Inflammatory macrophage treated with lipopolysaccharide for 1 hour (primary cell): ENCODE measurements around the gene TUT1.
A peak's percentile ranks its signal among the peaks of the same experiment; 100 is the strongest.
"Not testable (repeated sequence)": the region's sequence is repeated elsewhere in the genome, so short reads cannot be mapped to it uniquely, and the experiment has no call there.

ENCODE experiments used
- DNase-seq, 2 donors: peaks; one replicate each; pipeline ENCODE4 v3.0.0-alpha.2; 2020 to 2022

TUT1 gene, protein sequence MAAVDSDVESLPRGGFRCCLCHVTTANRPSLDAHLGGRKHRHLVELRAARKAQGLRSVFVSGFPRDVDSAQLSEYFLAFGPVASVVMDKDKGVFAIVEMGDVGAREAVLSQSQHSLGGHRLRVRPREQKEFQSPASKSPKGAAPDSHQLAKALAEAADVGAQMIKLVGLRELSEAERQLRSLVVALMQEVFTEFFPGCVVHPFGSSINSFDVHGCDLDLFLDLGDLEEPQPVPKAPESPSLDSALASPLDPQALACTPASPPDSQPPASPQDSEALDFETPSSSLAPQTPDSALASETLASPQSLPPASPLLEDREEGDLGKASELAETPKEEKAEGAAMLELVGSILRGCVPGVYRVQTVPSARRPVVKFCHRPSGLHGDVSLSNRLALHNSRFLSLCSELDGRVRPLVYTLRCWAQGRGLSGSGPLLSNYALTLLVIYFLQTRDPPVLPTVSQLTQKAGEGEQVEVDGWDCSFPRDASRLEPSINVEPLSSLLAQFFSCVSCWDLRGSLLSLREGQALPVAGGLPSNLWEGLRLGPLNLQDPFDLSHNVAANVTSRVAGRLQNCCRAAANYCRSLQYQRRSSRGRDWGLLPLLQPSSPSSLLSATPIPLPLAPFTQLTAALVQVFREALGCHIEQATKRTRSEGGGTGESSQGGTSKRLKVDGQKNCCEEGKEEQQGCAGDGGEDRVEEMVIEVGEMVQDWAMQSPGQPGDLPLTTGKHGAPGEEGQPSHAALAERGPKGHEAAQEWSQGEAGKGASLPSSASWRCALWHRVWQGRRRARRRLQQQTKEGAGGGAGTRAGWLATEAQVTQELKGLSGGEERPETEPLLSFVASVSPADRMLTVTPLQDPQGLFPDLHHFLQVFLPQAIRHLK

GRCh38 chr11:62591448-62592145 is at the start of gene TUT1:
TSS of gene TUT1 (minus strand) at chr11:62591523. CDS start at chr11:62591485, 38 bp downstream.
- peak; percentile 99 for DNase-seq

GRCh38 chr11:62632492-62632891 is 41.2 kb upstream of the TUT1 start:
- no peak for DNase-seq

DNA sequence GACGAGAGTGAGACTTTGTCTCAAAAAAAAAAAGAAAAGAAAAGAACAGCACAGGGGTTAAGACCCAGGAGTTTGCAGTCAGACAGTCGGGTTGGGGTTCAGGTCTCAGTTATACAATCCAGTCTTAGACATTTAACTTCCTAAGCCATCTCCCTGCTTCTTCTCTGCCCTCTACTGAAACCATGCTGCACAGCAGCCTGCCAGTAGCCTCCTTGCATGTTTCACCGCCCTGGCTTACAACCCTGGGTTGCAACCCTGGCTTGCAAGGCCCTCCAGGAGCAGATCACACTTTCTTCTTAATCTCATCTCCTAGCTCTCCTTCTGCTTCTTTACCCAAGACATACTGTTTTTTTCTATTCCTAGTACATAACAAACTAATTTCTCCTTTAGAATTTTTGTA is 36.4 kb upstream of the TUT1 start:
- peak in 1 of 2 donors; percentile 14 for DNase-seq

- no peak for DNase-seq
Measured at GRCh38 chr11:62622476-62623089, 31.3 kb upstream of the TUT1 start.

GRCh38 chr11:62621567-62622470 is 30.5 kb upstream of the TUT1 start, which contains the start of gene B3GAT3:
TSS of gene B3GAT3 (minus strand) at chr11:62621986. CDS start at chr11:62621947, 39 bp downstream.
- DNase-seq = peak; percentile 97 to 98

DNA sequence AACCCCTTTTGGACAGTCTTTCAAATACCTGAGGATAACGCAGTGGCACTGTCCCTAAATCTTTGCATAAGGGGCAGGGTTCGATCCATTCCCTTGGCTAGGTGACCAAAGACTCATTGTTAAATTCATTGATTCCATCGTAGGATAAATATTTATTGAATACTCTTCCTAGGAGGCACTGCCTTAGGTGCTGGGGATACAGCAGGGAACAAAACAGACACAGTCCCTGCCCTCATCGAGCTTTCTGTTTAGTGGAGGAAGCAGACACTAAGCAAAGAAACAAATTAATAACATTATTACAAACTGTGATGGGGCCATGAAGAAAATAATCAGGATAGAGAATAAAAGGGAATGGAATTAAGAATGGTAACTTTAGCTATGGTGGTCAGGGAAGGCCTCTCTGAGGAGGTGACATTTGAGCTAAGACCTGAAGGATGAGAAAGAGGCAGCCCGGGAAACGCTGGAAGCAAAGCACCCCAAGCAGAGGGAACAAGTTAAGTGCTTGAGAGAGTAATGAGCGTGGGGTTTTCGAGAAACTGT is 29.8 kb upstream of the TUT1 start:
- no peak for DNase-seq

DNA sequence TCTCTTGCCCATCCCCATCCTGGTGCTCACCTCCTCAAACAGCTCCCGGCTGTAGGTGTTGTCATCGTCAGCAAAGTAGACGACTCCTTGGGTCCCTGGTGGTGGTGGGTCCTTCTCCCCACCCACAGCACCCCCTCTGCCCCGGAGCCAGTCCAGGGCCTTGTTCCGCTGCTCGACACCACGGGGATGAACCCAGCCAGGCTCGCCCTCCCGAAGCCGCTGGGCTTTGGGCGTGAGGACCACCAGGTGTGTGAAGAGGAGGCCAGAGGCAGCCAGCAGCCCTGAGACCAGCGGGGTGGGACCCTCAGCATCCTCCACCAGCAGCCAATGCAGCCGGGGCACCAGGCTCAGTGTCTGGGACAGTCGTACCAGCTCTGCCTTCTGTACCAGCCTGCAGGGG is 25.6 kb upstream of the TUT1 start:
- DNase-seq = not testable (repeated sequence)

DNA sequence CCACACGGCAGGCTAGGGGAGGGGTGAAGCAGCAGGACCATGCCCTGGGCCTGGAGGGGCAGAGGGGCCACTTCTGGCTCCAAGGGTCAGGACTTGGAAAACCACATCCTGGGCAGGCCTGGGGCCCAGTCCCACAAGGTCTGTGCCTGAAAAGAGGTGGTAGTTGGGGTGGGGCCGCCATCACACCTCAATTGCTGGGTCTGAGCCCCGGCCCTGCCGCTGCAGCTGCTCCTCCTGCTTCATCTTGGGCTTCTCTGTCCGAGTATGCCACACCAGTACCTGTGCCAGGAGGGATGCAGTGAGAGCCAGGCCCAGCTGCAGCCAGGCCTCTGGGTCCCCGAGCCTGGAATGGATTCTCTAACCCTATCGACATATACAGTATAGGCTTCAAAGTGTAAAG is 24.2 kb upstream of the TUT1 start:
- no peak for DNase-seq

- no peak for DNase-seq
Measured at GRCh38 chr11:62614275-62614674, 23.0 kb upstream of the TUT1 start.

DNA sequence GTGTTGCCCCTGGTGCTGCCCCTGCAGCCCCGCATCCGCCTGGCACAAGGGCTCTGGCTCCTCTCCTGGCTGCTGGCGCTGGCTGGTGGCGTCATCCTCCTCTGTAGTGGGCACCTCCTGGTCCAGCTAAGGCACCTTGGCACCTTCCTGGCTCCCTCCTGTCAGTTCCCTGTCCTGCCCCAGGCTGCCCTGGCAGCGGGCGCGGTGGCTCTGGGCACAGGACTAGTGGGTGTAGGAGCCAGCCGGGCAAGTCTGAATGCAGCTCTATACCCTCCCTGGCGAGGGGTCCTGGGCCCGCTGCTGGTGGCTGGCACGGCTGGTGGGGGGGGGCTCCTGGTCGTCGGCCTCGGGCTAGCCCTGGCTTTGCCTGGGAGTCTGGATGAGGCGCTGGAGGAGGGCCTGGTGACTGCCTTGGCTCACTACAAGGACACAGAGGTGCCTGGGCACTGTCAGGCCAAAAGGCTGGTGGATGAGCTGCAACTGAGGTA is 22.0 kb upstream of the TUT1 start:
- no peak for DNase-seq

DNA sequence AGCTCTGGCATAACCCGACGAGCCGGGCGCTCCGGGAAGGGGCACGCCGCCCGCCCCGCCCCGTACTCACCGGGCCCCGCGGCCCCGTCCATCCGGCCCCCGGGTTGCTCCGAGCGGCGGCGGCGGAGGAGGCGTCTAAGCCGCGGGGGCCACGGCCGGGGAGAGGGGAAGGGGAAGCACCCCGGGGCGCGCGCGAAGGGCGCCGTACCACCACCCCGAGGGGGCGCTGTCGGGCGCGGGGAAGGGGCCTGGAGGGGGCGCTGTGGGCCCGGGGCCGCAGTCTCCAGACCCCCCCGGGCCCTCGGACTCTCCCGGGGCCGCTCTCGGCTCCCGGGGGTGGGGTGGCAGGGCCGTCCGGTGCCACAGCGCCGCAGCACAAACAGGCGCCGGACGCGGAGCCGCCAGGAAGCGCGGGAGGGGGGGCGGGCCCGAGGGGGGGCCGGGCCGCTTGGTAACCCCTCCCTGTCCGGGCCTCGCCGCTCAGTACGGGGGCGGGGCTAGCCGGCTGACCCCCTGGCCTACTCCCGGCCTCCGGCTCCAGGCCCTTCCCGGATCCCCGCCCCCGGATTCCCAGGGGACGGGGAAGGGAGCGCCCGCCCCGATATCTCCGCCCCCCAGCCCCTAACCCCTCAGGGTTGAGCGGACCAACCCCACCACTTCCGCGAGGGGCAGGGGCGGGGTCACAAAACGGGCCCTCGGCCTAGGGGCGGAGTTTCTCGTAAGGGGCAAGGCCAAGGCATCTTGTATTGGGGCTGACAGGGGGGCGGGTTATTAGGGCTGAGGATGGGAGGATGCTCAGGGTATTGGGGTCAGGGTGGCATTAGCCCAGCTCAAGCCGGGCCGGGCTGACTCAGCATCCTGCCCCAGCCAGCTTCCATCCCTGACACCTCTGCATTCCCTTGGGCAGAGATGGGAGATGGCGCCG is 21.3 kb upstream of the TUT1 start, which contains the start of the genes EML3 and ROM1:
Gene EML3, minus strand, starts transcription at position 410 of the 925 bp plus-strand sequence. Its CDS starts 318 bp downstream, at position 92.
Gene ROM1, plus strand, starts transcription at position 892 of the 925 bp plus-strand sequence. Its CDS starts 25 bp downstream, at position 917.
- DNase-seq = peak; percentile 68 to 80

GRCh38 chr11:62611705-62612365 is 20.5 kb upstream of the TUT1 start:
- DNase-seq = peak; percentile 55 to 67

DNA sequence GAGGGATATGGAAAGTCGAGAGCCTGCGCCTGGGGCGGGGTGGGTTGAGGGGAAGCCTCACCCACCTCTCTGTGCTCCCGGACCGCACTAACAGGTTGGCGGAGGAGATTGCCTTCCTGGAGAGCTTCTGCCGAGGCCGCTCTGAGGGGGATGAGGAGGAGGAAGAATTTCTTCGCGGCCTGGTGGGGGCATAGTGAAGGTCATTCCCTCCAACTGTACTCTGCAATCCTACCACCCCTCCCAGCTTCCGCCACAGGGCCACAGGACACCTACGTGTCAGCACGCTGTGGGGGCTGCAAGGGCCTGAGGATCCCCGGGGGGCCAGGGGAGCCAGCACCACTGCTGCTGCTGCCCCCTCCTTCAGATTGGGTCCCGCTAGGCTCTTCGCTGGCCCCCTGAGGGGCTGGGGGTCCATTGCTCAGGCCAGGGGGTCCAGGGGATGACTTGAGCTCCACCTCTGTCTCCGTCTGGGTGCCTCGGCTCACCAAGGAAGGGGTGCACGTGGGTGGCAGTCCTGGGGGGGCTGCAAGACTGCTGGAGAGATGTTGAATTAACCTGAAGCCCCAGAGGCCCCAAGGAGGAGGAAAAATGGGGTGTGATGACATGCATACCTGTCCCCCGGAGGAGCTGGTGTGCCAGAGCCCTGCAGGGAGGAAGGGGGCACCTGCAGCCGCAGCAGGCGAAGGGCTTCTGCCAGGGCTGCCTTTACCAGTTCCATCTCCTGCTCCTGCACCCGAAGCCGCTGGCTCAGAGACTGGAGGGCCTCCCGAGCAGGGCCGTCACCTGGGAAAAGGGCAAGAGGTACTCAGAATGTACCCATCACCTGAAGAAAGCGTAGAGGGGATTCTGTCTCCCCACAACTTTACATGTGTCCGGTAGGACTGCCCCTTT is 19.7 kb upstream of the TUT1 start:
- no peak for DNase-seq

- DNase-seq = no peak
Measured at GRCh38 chr11:62610403-62610802, 19.1 kb upstream of the TUT1 start.

GRCh38 chr11:62608776-62609175 is 17.5 kb upstream of the TUT1 start:
- DNase-seq = no peak

GRCh38 chr11:62607714-62608113 is 16.4 kb upstream of the TUT1 start:
- DNase-seq = peak; percentile 59 to 64

- no peak for DNase-seq
Measured at GRCh38 chr11:62605902-62606301, 14.6 kb upstream of the TUT1 start.

GRCh38 chr11:62605467-62605866 is 14.1 kb upstream of the TUT1 start:
- DNase-seq = no peak
